Erythroblast (primary cell): ENCODE data around the gene L3MBTL4.

Experiments
- GATA1 ChIP-seq: IDR thresholded peaks from 2 replicates; pipeline ENCODE4 v1.6.1; 2011; ENCODE audit warnings: low read depth, mild to moderate bottlenecking, control low read depth, low read length, moderate library complexity
- POLR2A ChIP-seq: IDR thresholded peaks from 2 replicates; pipeline ENCODE4 v1.6.1; 2011; ENCODE audit warnings: mild to moderate bottlenecking, low read length

DNA sequence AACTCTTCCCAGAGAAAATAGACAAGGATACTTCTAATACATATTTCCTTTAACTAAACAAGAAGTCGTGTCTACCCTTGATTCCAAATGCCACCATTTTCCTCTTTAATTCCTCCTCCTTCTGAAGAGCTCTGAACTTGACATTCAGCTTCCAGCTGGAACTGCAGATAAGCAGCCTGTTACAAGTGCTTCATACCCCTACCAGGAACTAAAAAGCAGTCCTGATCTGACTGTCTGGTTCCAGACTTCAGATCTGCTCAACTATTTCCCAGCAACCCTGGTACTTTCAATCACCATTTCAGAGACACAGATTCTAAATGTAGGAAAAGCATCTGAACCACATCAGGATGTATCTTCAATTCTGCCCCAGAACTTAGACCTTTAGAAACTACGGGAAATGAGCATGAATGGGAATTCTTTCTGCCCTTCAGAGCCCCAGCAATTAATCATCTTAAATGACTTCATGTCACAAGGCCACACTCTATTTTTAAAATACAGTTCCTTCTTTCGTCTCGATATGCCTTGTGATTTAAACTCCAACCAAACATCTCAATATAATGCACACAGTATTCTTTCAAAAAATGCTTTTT lies 159.5 kb downstream of the L3MBTL4 start:
- TF ChIP-seq POLR2A (no peak), GATA1 (no peak)
